HepG2 (cell line): Measurements from ENCODE around the gene MYO7B. TPM values are rescaled to one million over a fixed set of nuclear protein-coding genes. Genes with fewer than 3 reads are reported as not detected.

Experiments used
- ATAC-seq: fragments of 200-7000 bp; cut with Tn5 transposase; 3 replicates; pipeline ENCODE4 v1.9.1; 2020; ENCODE audit warnings: mild to moderate bottlenecking, moderate library complexity
- BruUV-seq: library from RNA; stranded (reverse); fragments of 400-500 nt; replicated peaks from 2 replicates; lab custom pipeline; 2021; lab: Mats Ljungman, UMichigan
- CTCF ChIA-PET: fragments of 300-600 bp; formaldehyde crosslinking; extraction: SDS; loops from one replicate; lab custom pipeline; 2021; ENCODE audit warnings: low total read pairs, inconsistent platforms, low intra/inter-chr PET ratio; lab: Yijun Ruan, JAX
- POLR2A ChIA-PET: fragments of 350-600 bp; sonication (Branson Sonifier 250); formaldehyde crosslinking; loops from one replicate; lab custom pipeline; 2020; ENCODE audit warnings: antibody characterized with exemption, inconsistent platforms; lab: Yijun Ruan, JAX
- DNase-seq: peaks from one replicate; pipeline ENCODE4 v3.0.0-alpha.2; 2015; ENCODE audit warnings: low spot score
- FAIRE-seq: peaks from 3 replicates; lab custom pipeline; 2011; peaks lifted over from hg19 to GRCh38; lab: Jason Lieb, UNC
- H2AFZ ChIP-seq: one replicate; pipeline ENCODE4 v1.6.1; 2011; ENCODE audit warnings: low read length, inconsistent platforms
- H3K27ac ChIP-seq: fragments of 300-600 bp; 3 replicates; pipeline ENCODE4 v1.8.0; 2011; ENCODE audit warnings: mixed run types, mild to moderate bottlenecking, mixed read lengths, low read length, inconsistent platforms; ENCODE audit not compliant: insufficient read depth; ENCODE audit errors: extremely low read length
- H3K27me3 ChIP-seq, 2 experiments: fragments of 200-600 bp in 1 of 2; 2 replicates in 1 of 2; 3 replicates in 1 of 2; pipeline versions ENCODE4 v1.6.0 to v1.8.0; 2011; ENCODE audit warnings: low read length in 2 of 2, mild to moderate bottlenecking in 2 of 2, moderate library complexity in 2 of 2, inconsistent platforms in 1 of 2; ENCODE audit not compliant: insufficient read depth in 2 of 2, control insufficient read depth in 1 of 2
- H3K36me3 ChIP-seq, 2 experiments: fragments of 200-600 bp in 1 of 2; replicated peaks in 1 of 2; 2 replicates in 1 of 2; 3 replicates in 1 of 2; pipeline versions ENCODE4 v1.5.1 to v1.8.0; 2011; ENCODE audit warnings: low read length in 2 of 2, inconsistent platforms in 1 of 2; ENCODE audit not compliant: insufficient read depth in 2 of 2, control insufficient read depth in 1 of 2
- H3K4me1 ChIP-seq: 2 replicates; pipeline ENCODE4 v1.5.1; 2012; ENCODE audit warnings: low read length, inconsistent platforms; ENCODE audit not compliant: insufficient read depth
- H3K4me2 ChIP-seq: 2 replicates; pipeline ENCODE4 v1.6.0; 2011; ENCODE audit warnings: low read depth, low read length, inconsistent platforms
- H3K4me3 ChIP-seq, 3 experiments: fragments of 200-600 bp in 1 of 3; sonication (generic), shearing (Covaris generic) in 1 of 3; replicated peaks in 1 of 3; 2 replicates each; pipeline ENCODE4 v1.5.1; 2011 to 2016; ENCODE audit warnings: low read length in 3 of 3, inconsistent platforms in 2 of 3, low read depth in 2 of 3, mild to moderate bottlenecking in 2 of 3, control low read depth in 1 of 3, mixed read lengths in 1 of 3; ENCODE audit not compliant: insufficient read depth in 1 of 3
- H3K79me2 ChIP-seq: one replicate; pipeline ENCODE4 v1.6.1; 2011; ENCODE audit warnings: low read length, inconsistent platforms; ENCODE audit not compliant: insufficient read depth
- H3K9ac ChIP-seq: 2 replicates; pipeline ENCODE4 v1.6.0; 2011; ENCODE audit warnings: mild to moderate bottlenecking, low read depth, low read length, inconsistent platforms; ENCODE audit not compliant: insufficient read depth
- H3K9me3 ChIP-seq: 2 replicates; pipeline ENCODE4 v1.5.1; 2012; ENCODE audit warnings: mild to moderate bottlenecking, low read length
- H4K20me1 ChIP-seq: 2 replicates; pipeline ENCODE4 v1.6.0; 2011; ENCODE audit warnings: inconsistent platforms, mild to moderate bottlenecking, low read length, moderate library complexity; ENCODE audit not compliant: insufficient read depth
- CERS6 ChIP-seq: sonication (generic); formaldehyde crosslinking; IDR thresholded peaks from 2 replicates; pipeline ENCODE4 v1.5.0; 2020; ENCODE audit warnings: missing genetic modification reagents
- CREB1 ChIP-seq, 2 experiments: fragments of 450-650 bp in 1 of 2; IDR thresholded peaks; 2 replicates each; pipeline ENCODE4 v1.6.1; 2016 to 2017; ENCODE audit warnings: control low read depth in 1 of 2, mild to moderate bottlenecking in 1 of 2, missing compliant biosample characterization in 1 of 2, missing genetic modification characterization in 1 of 2
- CREM ChIP-seq, 2 experiments: sonication (generic) in 1 of 2; formaldehyde crosslinking in 1 of 2; IDR thresholded peaks; 2 replicates each; pipeline versions ENCODE4 v1.4.0 to v1.6.1; 2016 to 2020; ENCODE audit warnings: antibody characterized with exemption in 1 of 2, mild to moderate bottlenecking in 1 of 2, missing genetic modification reagents in 1 of 2
- FOXK2 ChIP-seq: fragments of 450-650 bp; IDR thresholded peaks from 2 replicates; pipeline ENCODE4 v1.6.1; 2016
- GTF2F1 ChIP-seq: fragments of 150-350 bp; IDR thresholded peaks from 2 replicates; pipeline ENCODE4 v1.6.1; 2014; ENCODE audit warnings: low read length
- GTF3A ChIP-seq: sonication (generic); formaldehyde crosslinking; conservative IDR thresholded peaks from 2 replicates; pipeline ENCODE4 v1.4.0; 2020; ENCODE audit warnings: mild to moderate bottlenecking, missing genetic modification reagents
- IRF9 ChIP-seq: sonication (generic); formaldehyde crosslinking; IDR thresholded peaks from 2 replicates; pipeline ENCODE4 v1.8.0; 2022; ENCODE audit warnings: missing genetic modification reagents, mild to moderate bottlenecking, borderline replicate concordance
- MYC ChIP-seq: sonication (generic); formaldehyde crosslinking; IDR thresholded peaks from 2 replicates; pipeline ENCODE4 v1.9.0; 2021; ENCODE audit warnings: missing genetic modification reagents, borderline replicate concordance
- POLR2G ChIP-seq: fragments of 200-400 bp; formaldehyde crosslinking; IDR thresholded peaks from 2 replicates; pipeline ENCODE4 v1.6.1; 2018; ENCODE audit warnings: mild to moderate bottlenecking, low read depth, low read length, moderate library complexity
- PRDM4 ChIP-seq: sonication (generic); formaldehyde crosslinking; IDR thresholded peaks from 2 replicates; pipeline ENCODE4 v1.9.0; 2021; ENCODE audit warnings: missing genetic modification reagents, borderline replicate concordance
- RFXAP ChIP-seq: sonication (generic); formaldehyde crosslinking; IDR thresholded peaks from 2 replicates; pipeline ENCODE4 v1.4.0; 2020; ENCODE audit warnings: missing genetic modification reagents, borderline replicate concordance
- SAP130 ChIP-seq: IDR thresholded peaks from 2 replicates; pipeline ENCODE4 v1.6.1; 2016; ENCODE audit warnings: low read depth
- WIZ ChIP-seq: sonication (generic); formaldehyde crosslinking; IDR thresholded peaks from 2 replicates; pipeline ENCODE4 v1.5.1; 2020; ENCODE audit warnings: mild to moderate bottlenecking, missing genetic modification reagents
- ZBTB25 ChIP-seq: IDR thresholded peaks from 2 replicates; pipeline ENCODE4 v1.6.1; 2018; ENCODE audit warnings: missing genetic modification reagents
- ZNF343 ChIP-seq: sonication (generic); formaldehyde crosslinking; IDR thresholded peaks from 2 replicates; pipeline ENCODE4 v1.4.0; 2020; ENCODE audit warnings: mild to moderate bottlenecking, missing genetic modification reagents
- ZNF761 ChIP-seq: sonication (generic); formaldehyde crosslinking; conservative IDR thresholded peaks from 2 replicates; pipeline ENCODE4 v1.4.0; 2020; ENCODE audit warnings: mild to moderate bottlenecking, missing genetic modification reagents
- ZNF878 ChIP-seq: sonication (generic); formaldehyde crosslinking; IDR thresholded peaks from 2 replicates; pipeline ENCODE4 v1.8.1; 2023; ENCODE audit warnings: mild to moderate bottlenecking, missing genetic modification reagents, moderate library complexity
- WGBS: methylation state at CpG from one replicate; pipeline ENCODE4 v1.1.6; 2017; ENCODE audit warnings: low lambda C conversion rate; 5-methylcytosine and 5-hydroxymethylcytosine counted together
- in situ Hi-C: cut with HindIII; loops from 2 replicates; pipeline ENCODE4 v1.10.0; 2017; ENCODE audit warnings: low pct_unique_long_range_greater_than_20kb; ENCODE audit not compliant: extremely low pct_ligation_motif_present
- intact Hi-C: fragments of 100-400 bp; cut with micrococcal nuclease; formaldehyde crosslinking; loops from one replicate; pipeline ENCODE4 v1.10.0; 2022; ENCODE audit not compliant: unreplicated experiment
- polyA plus RNA-seq, 8 experiments: library from polyadenylated mRNA; depleted of rRNA in 3 of 8; stranded (reverse) in 7 of 8; unstranded in 1 of 8; fragments of >200 nt; fragmentation: Illumina TruSeq in 4 of 8; extraction: Trizol in 4 of 8; gene quantifications; 2 replicates each; pipeline versions ENCODE4 v1.2.1 to v1.2.3, GENCODE V29; 2011 to 2016; ENCODE audit warnings: low read depth in 4 of 8, missing spikeins in 1 of 8, mixed read lengths in 1 of 8; ENCODE audit not compliant: insufficient read depth in 1 of 8
- total RNA-seq, 5 experiments: library from RNA; depleted of rRNA; stranded (reverse); fragments of >200 nt; fragmentation: Illumina TruSeq; extraction: Trizol; gene quantifications; 2 replicates each; pipeline ENCODE4 v1.2.3, GENCODE V29; 2016; ENCODE audit warnings: low read depth in 1 of 5
- TF ChIP-seq, protein P1 (sequence below): IDR thresholded peaks from 2 replicates; pipeline ENCODE4 v1.6.1; 2016; ENCODE audit warnings: low read depth, borderline replicate concordance

Gene MYO7B
- total and polyA plus RNA-seq, 2 of the 13 experiments (the other 11 are each of a cell fraction or from before 2014, with no cell fraction given) = not detected

DNA sequence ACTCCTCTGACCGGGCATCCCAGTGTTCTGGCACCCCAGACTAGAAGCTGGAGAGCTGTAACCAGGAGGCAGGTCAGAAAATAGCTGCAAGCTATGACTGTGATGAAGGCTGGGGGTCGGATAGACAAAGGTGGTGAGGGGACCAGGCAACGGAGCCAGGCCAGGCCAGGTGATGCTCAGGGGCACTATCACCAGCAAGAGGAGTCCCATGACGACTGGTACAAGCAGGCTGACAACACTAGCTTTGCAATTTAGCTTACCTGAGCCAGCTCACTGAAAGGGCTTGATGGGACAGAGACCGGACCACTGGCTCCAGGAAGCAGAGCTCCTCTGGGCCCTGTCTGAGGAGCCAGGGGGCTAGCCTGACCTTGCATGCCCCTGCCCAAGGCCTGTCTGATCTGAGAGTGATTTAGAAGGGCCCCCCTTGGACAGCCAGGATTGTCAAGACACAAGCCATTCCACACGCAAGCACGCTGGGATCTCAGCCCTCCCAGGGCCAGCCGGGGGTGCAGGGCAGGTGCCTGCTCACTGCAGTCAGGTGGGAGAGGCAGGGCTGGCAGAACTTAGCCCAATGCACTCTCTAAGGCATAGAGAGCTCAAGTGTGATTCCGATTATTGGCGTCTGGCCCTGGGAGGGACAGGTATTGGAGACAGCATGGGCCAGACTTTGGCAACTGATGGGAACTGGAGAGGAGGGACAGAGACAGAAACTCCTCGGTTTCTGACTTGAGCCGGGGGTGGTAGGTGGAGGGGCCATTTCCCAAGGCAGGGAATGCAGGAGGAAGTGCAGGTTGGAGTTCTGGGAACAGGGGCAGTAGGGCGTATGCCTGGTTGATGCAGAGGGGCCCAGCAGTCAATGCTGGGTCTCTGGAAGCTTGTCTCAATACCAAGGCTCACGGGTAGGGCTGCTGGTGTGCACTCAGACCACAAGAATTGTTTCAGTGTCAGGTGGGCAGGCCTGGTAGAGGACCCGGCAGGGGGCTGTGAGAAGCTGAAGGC is 47.7 kb downstream of the MYO7B start:
- FAIRE-seq = no peak
- DNase-seq = no peak
- H3K4me2 ChIP-seq = no peak overlapping the region
- ChIA-PET POLR2A (interaction anchor here (1.2 kb wide), 1 partner anchor 8 kb away, joined by 4 read pairs; no protein-coding TSS in a partner anchor), CTCF (no interaction called here)
- H3K9me3 ChIP-seq = no peaks in the 10 kb centered on the region
- intact Hi-C loops (no loop called here), in situ Hi-C loops (no loop called here)
- no peaks in the 10 kb centered on the region for H3K36me3 ChIP-seq
- no peaks in the 10 kb centered on the region for H4K20me1 ChIP-seq
- H3K79me2 ChIP-seq = no peaks in the 10 kb centered on the region
- H3K4me1 ChIP-seq = no peaks in the 10 kb centered on the region
- 15% methylated on average over 12 of the region's 15 CpGs for WGBS
- H3K9ac ChIP-seq = no peak overlapping the region
- no TSS peak for BruUV-seq
- no peak overlapping the region for H2AFZ ChIP-seq
- H3K4me3 ChIP-seq = no peak overlapping the region
- ATAC-seq = peak; percentile 6; the same call in 2 of the 3 replicates
- H3K27me3 ChIP-seq = peaks cover 16 to 82% of the 10 kb centered on the region in 2 experiments
- no peak overlapping the region for H3K27ac ChIP-seq
- TF ChIP-seq CERS6 (CRISPR knock-in tag) (no peak), ZNF878 (CRISPR knock-in tag) (no peak), FOXK2 (no peak), ZBTB25 (CRISPR knock-in tag) (no peak), MYC (no peak), ZNF761 (CRISPR knock-in tag) (no peak), POLR2G (no peak), IRF9 (no peak), WIZ (no peak), SAP130 (no peak), CREM (IDR thresholded peaks at IDR 0.05) (no peak), CREM (CRISPR knock-in tag; IDR thresholded peaks at IDR 0.05) (no peak), GTF2F1 (no peak), PRDM4 (CRISPR knock-in tag) (no peak), ZNF343 (CRISPR knock-in tag) (no peak), RFXAP (CRISPR knock-in tag) (no peak), GTF3A (CRISPR knock-in tag) (no peak), CREB1 (IDR thresholded peaks at IDR 0.05) (no peak), CREB1 (CRISPR knock-in tag; IDR thresholded peaks at IDR 0.05) (no peak)
- TF ChIP-seq, protein P1, sequence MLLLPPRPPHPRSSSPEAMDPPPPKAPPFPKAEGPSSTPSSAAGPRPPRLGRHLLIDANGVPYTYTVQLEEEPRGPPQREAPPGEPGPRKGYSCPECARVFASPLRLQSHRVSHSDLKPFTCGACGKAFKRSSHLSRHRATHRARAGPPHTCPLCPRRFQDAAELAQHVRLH (CRISPR knock-in tag) = no peak
